ENCODE measurements around the gene CTSW. TPM values are rescaled to one million over a fixed set of nuclear protein-coding genes. Genes with fewer than 3 reads are reported as not detected.

CTSW gene
- total RNA-seq, 2 donors from 2014 or later = 0.99 to 2.7 TPM

DNA sequence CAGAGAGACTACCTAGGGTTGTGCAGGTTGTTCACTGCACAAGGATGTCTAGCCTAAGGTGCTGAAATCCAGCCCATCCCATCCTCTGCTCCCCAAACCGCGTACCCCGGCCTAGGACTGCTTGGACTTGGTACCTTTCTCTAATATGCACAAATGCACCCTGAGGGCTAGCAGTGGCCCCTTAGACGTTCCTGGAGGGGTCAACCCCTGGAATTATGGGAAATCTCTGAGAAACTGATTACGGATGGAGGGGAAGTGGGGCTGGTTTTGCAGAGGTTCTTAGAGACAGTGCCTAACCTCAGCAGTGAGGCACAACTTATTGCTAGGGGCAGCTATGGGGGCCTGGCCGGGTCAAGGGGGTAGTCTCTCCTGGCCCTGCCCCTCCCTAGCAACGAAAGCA, 36.8 kb downstream of the CTSW start:
- DNase-seq (no peak), ATAC-seq (no peak)

GRCh38 chr11:65917077-65917433, 37.4 kb downstream of the CTSW start:
- ATAC-seq (no peak), DNase-seq (no peak)
- intact Hi-C loops (cut with DNase I) = loop anchor here in 1 of 2 donors (2.0 to 5.0 kb wide), 2 partner anchors 26 to 45 kb away; partner anchors contain the start of genes CCDC85B and SART1

More for the DNA sequence above, 36.8 kb downstream of the CTSW start:
- intact Hi-C loops (cut with DNase I) = loop anchor here in 1 of 2 donors (2.0 to 5.0 kb wide), 2 partner anchors 26 to 46 kb away; partner anchors contain the start of genes CCDC85B and SART1

DNA sequence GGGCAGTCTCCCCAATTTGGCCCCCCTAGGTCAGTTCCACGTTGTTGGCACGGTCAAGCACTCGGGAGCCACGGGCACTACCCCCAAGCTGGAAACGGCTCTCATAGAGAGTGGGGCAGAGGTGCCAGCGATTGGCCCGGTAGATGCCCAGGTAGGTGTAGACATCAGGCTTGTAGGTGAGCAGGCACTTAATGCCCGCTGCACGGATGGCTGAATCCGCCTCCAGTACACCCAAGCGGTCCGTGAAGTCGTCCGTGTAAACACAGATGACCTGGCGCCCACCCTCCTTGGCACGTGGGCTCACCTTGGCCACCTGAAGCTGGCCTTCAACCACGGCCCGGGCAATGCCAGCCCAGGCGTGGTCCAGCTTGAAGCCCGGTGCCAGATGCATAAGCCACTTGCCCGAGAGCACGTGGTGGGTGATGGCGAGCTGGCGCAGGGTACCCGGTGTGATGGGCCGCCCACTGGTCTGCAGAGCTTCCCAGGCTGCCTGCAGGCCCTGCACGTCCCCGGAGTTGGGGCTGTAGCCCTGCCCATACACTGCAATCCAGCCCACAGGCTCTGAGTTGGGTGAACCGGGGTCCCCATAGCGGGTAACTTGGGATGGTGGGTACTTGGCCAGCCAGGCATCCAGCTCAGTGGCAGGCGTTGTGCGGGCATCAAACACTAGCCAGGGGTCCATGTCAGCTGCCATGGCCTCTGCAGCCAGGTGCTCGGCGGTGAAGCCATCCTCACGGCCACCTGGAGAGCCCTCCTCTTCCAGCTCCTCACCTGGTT, 38.0 kb downstream of the CTSW start:
- DNase-seq (peak; percentile 33), ATAC-seq (no peak)
- intact Hi-C loops (cut with DNase I) = loop anchor here in 1 of 2 donors (2.0 to 5.0 kb wide), 2 partner anchors 27 to 45 kb away; partner anchors contain the start of genes CCDC85B and SART1

DNA sequence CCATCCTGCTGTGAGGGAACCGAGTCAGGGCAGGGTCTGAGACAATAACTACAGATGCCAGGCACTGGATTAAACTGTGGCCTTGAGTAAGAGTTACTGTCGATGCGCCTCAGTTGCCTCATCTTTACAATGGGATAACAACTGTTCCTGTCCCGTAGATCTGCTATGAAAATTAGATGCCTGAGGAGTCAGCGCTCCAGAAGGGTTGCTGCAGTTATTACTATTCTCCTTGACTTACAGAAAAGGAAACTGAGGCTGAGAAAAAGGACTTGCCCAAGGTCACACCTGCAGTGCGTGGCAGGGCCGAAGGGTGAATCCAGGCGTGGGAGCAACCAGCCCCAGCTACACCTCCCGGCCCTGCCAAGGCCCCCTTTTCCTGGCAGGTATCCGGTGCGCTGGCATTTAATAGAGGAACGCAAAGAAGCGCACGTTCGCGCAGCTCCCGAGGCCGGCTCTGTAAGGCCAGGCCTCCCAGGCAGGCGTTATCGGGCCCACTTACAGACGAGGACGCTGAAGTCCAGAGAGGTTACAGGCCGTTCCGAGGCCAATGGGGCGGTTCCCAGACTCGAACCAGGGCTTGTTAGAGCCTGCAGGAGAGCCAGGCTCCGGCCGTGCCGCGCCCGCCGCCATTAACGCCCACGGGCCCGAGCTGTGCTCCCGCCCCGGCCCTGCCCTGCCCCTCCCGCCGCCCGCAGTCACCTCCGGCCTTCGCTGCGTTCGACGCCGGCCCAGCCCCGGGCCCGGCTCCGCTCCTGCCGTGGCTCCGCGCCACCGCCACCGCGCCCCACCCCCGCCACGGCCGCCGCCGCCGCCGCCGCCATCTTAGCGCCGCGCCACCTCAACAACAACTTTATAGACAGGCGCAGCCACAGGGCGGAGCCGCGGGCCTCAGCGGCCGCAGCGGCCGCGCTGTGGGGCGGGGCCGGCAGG, 38.8 kb downstream of the CTSW start, which contains the start of gene C11orf68:
Gene C11orf68, minus strand, starts transcription at position 852 of the 930 bp plus-strand sequence. Its CDS starts 31 bp downstream, at position 821.
- intact Hi-C loops (cut with DNase I) = loop anchor here in 1 of 2 donors (5.0 kb wide), 1 partner anchor 44 kb away; the partner anchor contains the start of gene SART1
- DNase-seq = no peak

DNA sequence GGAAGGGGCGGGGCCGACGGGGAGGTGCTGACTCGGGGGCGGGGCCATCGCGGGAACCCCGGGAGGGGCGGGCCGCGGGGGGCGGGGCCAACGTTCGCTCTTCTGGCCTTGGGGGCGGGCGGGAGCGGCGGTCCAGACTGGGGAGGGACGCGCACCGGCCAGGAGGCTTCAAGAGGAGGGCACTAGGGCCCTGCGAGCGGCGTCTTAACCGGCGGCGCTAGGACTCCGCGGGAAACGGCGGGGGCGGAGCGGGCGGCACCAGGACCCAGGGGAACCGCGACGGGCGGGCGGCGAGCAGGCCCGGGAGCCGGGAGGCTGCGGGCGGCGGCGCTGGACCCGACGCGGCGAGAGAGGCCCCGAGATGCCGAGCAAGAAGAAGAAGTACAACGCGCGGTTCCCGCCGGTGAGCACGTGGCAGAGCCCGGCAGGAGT, 39.5 kb downstream of the CTSW start, which contains the start of gene DRAP1:
Gene DRAP1, plus strand, starts transcription at position 286 of the 432 bp plus-strand sequence. Its CDS starts 76 bp downstream, at position 362.
- intact Hi-C loops (cut with DNase I) = loop anchor here in 1 of 2 donors (5.0 kb wide), 1 partner anchor 43 kb away; the partner anchor contains the start of gene SART1
- ATAC-seq (peak; percentile 93 to 95), DNase-seq (peak; percentile 99)

More for the DNA sequence above, 38.8 kb downstream of the CTSW start, which contains the start of gene C11orf68:
- no peak for ATAC-seq

- ATAC-seq = peak; percentile 29 to 44
- peak; percentile 74 for DNase-seq
- intact Hi-C loops (cut with DNase I) = loop anchor here in 1 of 2 donors (5.0 kb wide), 1 partner anchor 43 kb away; the partner anchor contains the start of gene SART1
These were observed 40.1 kb downstream of the CTSW start for GRCh38 chr11:65919573-65920371.

DNA sequence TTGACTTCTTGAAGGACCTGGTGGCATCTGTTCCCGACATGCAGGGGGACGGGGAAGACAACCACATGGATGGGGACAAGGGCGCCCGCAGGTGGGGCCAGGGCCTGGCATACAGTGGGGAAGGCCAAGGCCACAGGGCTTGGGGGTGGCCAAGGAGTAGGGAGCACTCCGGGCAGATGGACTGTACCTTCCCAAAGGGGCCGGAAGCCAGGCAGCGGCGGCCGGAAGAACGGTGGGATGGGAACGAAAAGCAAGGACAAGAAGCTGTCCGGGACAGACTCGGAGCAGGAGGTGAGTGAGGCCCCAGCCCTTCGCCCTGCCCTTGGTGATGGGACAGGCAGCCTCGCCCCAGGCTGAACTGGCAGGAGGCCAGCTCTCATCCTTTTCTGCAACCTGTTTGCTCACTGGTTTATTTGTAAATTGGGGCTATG, 40.8 kb downstream of the CTSW start:
- intact Hi-C loops (cut with DNase I) = no loop called here
- ATAC-seq (no peak), DNase-seq (no peak)

DNA sequence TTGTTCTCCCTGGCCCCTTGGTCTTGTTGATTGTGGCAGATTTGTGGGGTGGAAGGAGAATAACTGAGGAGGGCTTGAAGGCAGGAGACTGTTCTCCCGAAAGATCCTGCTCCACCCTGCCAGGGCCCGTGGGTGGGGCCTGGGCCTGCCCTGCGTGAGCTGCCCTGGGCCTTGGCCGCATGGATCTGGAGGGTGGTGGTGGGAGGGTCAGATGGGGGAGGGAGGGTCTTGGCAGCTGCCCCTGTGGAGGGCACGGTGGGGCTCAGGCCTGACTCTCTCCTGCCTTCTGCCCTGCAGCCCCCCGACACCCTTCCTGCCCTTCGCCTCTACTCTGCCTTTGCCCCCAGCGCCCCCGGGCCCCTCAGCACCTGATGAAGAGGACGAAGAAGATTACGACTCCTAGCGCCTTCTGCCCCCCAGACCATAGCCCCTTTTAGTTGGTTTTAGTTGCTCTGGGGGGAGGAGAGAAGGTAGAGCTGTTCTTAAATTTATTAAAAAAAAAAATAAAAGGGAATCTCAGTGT, 41.5 kb downstream of the CTSW start:
- ATAC-seq = no peak
- intact Hi-C loops (cut with DNase I) = no loop called here
- no peak for DNase-seq

- intact Hi-C loops (cut with DNase I) = no loop called here
- no peak for DNase-seq
- ATAC-seq = no peak
These were observed 42.2 kb downstream of the CTSW start for GRCh38 chr11:65921876-65922275.

DNA sequence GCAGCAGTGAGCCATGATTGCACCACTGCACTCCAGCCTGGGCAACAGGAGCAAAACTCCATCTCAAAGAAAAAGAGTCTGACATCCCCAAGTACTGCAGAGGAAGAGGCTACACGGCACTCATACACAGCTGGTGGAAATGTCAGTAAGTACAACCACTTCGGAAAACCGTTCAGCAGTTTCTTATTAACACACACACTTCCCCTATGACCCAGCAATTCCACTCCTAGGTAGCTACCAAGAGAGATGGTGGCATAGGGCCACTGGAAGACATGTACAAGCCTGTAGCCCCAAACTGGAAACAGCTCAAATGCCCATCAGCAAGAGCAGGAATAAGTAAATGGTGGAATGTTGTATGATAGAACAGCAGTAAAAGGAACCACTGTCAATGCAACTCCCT, 42.9 kb downstream of the CTSW start:
- DNase-seq (no peak), ATAC-seq (no peak)
- intact Hi-C loops (cut with DNase I) = no loop called here

GRCh38 chr11:65925397-65925796, 45.8 kb downstream of the CTSW start:
- DNase-seq = no peak
- ATAC-seq = no peak
- intact Hi-C loops (cut with DNase I) = no loop called here

DNA sequence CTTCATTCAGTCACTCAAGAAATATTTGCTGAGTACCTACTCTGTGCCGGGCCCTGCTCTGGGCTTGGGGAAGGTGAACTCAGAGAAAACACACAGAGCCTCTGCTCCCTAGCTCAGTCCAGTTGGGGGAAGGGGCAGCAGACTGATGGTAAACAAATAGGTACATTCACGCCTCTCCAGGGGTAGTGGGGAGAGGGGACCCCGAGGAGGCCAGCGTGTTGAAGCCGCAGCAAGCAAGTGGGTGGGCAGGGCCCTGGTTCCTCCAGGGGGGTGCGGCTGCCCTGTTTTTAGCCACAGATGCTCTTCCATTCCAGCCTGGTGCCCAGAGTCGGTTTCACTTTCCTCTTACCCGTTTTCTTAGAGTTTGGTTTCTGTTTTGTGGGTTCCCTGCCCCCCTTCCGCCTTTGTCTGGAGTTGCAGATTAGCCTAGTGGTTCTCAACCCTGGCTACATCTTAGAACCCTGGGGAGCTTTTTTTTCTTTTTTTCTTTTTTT, 48.3 kb downstream of the CTSW start:
- intact Hi-C loops (cut with DNase I) = no loop called here
- no peak for DNase-seq
- peak; percentile 24 to 39 for ATAC-seq

DNA sequence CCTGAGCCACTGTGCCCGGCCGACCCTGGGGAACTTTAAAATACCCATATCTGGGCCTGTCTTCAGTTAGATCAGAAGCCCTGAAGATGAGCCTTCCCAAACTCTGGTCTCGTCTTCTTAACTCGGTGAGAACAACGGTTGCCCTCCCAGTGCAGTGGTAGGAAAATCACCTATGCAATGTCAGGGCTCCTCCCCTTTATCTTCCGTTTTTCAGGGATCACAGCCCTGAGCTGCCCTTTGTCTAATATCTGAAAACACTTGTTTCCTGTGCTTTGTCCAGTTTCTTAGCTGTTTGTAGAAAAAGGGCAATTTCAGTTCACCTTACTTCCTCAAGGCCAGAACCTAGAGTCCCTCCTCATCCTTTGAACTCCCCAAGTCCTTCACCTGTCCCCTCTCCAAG, 49.0 kb downstream of the CTSW start:
- ATAC-seq (no peak), DNase-seq (no peak)
- intact Hi-C loops (cut with DNase I) = no loop called here

- DNase-seq = no peak
- no peak for ATAC-seq
- intact Hi-C loops (cut with DNase I) = no loop called here
These were observed 52.3 kb downstream of the CTSW start for GRCh38 chr11:65931773-65932557.

DNA sequence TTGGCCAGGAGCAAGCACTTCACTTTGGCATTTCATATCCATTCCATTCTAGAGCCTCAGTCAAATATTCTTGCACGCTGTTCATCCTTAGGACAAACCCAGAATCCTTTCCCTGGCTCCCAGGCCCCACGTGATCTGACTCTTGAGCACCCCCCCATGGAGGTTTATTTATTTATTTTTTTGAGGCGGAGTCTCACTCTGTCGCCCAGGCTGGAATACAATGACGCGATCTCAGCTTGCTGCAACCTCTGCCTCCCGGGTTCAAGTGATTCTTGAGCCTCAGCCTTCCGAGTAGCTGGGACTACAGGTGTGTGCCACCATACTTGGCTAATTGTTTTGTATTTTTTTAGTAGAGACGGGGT, 52.9 kb downstream of the CTSW start:
- intact Hi-C loops (cut with DNase I) = no loop called here
- ATAC-seq (no peak), DNase-seq (no peak)
